Astrocyte of the hippocampus (primary cell): ENCODE results near the gene SMIM36.
"Not testable (repeated sequence)": the region's sequence is repeated elsewhere in the genome, so short reads cannot be mapped to it uniquely, and the experiment has no call there.

Experiments
- DNase-seq: peaks from one replicate; pipeline ENCODE4 v3.0.0; 2011; ENCODE audit warnings: low read depth, low spot score

Gene SMIM36

DNA sequence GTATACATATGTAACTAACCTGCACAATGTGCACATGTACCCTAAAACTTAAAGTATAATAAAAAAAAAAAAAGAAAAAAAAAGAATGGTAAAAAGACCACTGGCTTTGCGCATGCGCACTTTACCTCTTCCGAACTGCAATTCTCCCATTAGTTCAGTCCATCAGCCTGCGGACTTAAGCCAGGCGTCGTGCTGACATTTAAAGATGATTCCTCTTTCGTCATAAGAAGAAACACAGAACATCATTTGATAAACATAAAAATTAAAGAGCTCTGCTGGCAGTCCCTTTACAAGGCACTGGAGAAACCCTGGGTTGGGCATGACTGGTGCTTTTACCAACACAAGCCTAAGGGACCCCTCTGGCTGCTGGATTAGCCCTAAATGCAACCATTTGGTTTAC lies 3.6 kb downstream of the SMIM36 start:
- DNase-seq, result not testable (repeated sequence)

DNA sequence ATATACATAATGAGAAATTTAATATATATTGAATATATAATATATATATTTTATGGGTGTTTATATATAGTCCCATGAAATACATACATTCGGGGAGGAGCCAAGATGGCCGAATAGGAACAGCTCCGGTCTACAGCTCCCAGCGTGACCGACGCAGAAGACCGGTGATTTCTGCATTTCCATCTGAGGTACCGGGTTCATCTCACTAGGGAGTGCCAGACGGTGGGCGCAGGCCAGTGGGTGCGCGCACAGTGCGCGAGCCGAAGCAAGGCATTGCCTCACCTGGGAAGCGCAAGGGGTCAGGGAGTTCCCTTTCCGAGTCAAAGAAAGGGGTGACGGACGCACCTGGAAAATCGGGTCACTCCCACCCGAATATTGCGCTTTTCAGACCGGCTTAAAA lies 9.6 kb downstream of the SMIM36 start:
- DNase-seq, result not testable (repeated sequence)

DNA sequence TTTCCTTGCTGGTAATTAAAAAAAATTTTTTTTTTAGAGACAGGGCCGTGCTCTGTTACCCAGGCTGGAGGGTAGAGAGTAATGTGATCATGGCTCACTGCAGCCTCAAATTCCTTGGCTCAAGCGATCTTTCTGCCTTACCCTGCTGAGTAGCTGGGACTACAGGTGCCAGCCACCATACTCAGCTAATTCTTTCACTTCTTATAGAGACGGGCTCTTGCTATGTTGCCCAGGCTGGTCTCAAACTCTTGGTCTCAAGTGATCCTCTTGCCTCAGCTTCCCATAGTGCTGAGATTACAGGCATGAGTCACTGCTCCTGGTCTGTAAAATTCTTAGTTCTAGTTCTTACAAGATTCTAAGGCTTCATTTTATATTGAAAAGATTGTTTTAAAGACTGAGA lies 11.1 kb downstream of the SMIM36 start:
- no peak for DNase-seq

DNA sequence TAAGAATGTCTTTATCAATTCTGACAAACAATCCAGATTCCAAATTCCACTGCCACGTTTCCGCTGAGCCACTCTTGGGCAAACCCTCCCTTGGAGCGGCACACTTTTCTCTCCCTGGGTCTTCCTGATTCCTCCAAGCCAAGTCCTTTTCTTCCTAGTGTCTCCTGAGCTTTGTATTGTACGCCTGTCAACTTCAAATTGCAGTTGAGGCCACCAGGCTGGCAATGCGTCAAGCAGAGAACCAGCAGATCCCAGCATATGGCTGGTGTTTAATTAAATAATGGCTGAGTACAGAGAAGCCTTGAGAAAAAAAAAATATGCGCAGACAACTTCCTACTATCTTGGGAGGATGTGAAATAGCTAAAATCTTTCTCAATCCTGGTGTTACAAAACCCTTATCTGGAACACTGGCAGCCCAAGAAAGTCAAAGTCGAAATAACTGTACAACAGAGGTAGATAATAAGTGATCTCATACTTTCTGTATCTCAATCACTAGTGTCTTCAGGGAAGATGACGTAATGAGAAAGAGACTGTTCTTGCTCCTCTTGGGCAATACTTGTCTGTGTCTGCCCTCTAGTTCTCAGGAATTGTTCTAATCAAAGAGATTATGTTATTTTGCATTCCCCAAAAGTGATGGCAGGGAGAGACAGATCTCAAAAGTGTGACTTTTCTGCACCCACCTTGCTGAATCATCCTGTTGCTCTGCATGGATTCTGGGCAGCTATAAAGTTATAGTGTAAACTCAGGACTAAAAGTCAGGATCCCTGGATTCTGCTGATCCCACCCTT lies 15.0 kb downstream of the SMIM36 start:
- no peak for DNase-seq

DNA sequence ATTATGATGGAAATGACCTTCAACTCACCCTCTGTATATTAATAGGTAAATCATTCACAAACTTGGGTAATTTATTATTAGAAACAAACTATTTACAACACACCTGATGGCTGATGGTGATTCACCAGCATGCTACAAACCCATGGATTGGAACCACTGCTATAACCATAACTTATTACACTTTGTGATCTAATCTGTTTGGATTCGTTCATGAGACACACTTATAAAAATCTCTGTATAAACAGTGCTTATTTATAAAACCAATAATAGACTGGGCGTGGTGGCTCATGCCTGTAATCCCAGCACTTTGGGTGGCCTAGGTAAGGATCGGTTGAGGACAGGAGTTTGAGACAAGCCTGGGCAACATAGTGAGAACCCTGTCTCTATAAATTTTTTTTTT lies 16.0 kb downstream of the SMIM36 start:
- no peak for DNase-seq

DNA sequence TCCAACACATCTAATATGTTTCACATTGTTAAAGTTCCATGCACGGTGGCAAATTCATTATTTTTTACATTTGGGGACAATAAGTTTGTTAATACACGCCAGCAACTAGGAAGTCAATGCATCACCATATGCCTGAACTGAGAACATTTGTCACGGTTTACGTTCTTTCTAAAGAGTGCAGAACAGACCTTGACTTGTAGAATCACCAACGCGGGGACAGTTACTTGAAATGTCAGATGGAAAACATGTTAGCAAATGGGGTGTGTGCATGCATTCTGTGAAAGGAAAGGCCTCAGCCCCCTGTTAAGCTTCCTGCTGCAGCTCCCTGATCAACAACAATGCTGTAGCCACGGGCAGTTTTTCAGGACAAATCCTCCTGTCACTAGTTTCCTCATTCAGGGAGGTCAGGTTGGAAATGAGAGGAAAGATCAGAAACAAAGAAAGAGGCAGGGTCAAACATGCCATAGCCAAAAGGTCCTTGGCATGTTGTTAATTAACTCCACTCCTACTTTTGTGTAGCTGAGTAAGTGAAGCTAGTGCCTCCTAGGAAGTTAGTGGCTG lies 18.4 kb downstream of the SMIM36 start:
- DNase-seq, result no peak

DNA sequence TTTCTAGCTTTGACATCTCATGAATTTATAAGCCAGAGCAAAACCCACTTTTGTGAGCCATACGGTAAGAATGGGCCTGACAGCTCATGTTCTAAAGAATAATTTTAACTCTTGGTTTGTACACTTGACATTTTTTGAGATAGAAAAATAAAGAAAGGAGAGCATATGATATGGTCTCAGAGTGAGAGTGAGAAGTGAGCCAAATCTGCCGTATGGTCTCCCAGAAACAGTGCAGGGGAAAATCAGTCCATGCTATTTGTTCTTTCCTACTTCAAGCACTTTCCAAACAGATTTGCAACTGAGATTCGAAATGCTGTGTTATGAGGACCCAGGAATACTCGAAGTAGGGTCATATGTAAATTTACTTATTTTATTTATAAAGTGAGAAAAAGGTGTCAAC lies 20.9 kb downstream of the SMIM36 start:
- DNase-seq, result no peak

DNA sequence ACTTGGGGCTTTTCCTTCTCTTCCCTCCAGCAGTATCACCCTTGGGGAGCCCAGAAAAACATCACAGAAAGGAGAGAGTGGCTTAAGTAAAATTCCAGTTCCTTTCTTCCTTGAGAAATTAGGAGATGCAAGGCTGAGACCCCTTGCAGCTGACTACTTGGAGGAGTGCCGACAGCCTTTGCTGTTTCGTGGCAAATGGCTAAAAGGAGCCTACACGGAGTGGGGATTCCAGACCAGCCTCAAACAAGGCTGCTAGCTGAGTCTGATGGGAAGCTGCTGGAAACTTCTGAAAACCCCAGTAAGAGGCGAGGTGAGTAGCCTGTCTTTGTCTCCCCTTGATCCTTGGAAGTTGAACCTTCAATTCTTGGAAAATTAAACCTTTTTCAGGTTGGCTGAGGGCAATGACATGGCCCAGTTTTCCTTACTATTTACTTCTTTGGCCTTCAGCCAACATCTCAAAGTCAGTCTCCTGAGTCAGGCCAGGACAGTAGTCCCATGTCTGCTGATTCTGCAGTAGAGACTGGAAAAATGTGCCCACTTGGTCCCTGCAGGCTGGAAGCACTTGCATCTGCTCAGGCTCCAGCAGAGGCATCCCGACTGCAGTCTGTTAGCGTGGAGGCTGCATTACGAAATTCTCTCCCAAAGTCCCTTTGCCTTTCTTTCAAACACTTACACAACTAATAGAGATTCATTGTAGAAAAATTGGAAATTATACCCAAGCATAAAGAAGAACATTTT lies 23.4 kb downstream of the SMIM36 start:
- no peak for DNase-seq

DNA sequence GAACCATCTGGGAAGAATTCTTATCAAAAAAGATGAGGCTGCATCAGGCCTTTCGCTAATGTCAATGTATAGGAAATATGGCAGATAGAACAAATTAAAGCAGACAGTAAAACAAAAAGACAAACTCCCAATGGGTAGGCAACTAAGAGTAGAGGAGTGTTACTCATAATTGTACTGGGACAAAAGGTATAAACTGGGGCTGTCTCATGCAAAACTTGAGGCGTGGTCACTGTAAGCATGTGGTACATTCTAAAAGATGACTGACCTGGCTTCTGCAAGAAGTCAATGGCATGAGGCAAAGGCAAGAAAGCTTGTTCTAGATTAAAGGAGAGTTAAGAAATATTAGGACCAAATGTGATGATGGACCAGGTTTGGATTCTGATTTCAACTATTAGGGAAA lies 26.7 kb downstream of the SMIM36 start:
- no peak for DNase-seq

DNA sequence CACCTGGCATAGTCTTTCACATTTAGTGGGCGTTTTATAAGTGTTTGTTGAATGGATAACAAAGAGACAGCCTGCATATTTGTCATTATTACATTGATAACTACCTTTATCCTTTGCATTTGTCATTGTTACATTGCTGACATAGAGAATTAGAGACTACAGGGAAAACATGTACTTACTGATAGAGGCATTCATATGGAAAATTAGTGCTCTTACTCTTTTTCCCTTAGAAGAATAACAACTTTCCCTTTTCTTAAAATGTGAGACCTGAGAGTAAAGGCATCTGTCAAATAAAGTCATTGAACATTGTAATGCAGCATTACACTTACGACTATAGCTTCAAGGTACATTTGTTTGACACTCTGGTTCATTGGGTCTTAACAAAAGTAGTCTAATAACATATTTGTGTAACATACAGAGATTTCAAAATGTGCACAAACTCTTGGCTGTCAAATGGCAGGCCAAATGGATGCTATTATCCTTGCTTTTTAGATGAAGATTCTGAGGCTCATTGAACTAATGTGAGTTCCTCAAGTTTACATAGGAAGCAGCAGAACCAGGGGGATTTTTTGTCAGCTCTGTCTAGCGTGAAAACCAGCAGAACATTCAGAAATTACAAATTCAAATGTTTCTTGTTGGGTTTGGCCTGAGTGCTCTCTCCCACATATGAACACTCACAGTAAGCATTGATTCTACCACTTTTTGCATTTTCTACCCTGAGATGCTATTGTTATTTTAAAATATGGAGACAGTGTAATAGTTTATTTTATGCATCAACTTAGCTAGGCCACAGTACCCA lies 28.5 kb downstream of the SMIM36 start:
- no peak for DNase-seq

DNA sequence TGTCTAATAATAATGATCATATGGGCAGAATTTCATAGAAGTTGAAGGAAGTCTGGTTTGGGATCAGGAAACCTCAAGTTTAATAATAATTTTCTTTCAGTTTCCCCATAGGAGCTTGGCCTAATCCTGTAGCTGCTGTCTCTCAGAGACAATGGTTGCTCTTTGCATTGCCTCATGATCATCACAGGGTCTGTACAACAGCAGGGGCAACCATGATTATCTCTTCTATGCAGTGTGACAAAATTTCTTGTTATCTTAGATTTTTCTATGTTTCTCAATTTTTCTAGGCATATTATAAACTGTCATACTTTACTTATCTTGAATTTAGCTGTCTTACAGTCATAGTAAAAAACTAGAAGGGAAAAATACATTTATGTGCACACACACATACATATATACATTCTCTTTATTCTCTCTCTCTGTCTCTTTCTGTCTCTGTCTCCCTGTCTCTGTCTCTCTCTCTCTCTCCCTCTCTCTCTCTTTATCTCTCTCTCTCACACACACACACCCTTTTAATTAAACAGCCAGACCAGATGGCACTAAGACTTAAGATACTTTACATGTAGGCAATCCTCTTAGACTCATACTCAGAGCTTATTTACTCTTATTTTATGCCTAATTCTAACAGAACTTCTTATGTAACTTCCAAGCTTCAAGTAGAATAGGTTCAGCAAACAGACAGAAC lies 30.5 kb downstream of the SMIM36 start:
- DNase-seq, result no peak

DNA sequence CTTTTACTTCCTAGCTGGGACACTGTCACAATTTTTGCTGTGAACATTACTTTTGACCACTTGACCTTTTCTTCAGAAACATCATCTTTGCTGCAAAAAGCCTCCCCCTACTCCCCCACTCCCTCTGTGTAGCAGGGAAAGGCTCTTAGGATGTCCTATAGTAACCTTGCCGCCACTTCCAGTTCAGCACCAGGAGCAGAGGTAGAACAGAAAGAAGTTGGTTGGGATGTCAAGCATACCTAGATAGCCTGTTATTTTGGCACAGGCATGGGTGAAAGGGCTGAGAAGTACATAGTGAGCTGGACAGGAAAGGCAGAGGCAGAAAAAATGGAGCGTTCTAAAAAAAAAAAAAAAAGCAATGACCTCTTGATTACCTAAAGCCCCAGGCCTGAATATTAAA lies 31.3 kb downstream of the SMIM36 start:
- no peak for DNase-seq

DNA sequence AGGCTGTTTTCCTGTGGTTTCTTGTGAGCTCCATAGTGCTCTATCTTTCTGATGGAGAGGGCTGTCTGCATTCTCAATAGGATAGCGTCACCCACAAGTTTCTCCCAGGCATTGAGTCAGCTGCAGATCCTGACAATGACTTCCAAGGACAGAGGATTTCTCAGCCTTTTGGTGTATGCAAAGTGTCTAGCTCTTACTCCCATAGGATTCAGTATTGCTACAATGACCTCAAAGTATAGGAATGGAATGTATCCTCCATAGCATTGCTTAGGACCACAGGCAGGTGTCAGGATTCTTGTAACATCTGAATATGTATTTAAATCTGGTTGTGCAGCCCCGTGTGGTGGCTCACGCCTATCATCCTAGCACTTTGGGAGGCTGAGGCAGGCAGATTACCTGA lies 32.3 kb downstream of the SMIM36 start:
- no peak for DNase-seq

DNA sequence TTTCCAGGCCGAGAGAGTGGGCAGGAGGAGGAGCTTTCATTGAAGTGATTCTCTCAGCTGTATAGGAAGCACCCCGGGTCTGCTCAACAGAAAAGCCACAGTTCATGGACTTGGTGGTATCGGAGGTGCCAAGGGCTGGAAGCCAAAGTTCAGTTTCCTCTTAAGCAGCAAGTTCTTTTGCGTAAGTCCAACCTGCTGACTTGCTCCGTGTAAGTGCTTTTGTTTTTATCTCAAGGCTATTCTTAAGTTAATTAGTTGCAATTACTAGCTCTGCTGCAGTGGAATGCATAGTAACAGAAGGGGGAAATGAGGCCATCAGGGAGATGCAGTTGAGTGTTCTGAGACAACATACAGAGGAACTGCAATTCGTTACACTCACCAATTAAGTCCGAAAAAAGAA lies 44.6 kb downstream of the SMIM36 start:
- no peak for DNase-seq

DNA sequence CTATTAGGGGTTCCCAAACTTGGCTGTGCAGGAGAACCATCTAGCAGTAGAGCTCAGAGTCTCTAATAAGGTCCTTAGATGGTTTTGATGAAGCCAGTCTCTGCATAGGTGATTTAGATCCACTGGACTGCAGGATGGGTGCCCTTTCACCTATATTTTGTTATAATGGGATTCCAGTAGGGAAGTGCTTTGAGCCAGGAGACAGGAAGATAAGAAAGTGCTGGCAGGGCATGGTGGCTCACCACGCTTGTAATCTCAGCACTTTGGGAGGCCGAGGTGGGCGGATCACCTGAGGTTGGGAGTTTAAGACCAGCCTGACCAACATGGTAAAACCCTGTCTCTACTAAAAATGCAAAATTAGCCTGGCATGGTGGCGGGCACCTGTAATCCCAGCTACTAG lies 45.5 kb downstream of the SMIM36 start:
- DNase-seq, result not testable (repeated sequence)

DNA sequence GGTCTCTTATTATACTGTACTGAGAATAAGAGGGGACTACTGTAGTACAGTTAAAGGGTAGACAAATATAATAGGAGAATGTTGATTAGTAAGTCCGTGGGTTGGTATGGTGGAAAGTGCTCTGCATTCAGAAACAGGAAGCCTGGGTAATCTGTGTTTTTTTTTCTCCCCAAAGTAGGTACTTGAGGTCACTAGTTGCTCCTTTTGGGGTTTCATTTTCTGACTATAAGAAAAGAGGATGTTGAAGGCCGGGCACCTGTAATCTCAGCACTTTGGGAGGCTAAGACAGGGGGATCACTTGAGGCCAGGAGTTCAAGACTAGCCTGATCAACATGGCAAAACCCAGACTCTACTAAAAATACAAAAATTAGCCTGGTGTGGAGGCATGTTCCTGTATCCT lies 47.7 kb downstream of the SMIM36 start:
- DNase-seq, result no peak

DNA sequence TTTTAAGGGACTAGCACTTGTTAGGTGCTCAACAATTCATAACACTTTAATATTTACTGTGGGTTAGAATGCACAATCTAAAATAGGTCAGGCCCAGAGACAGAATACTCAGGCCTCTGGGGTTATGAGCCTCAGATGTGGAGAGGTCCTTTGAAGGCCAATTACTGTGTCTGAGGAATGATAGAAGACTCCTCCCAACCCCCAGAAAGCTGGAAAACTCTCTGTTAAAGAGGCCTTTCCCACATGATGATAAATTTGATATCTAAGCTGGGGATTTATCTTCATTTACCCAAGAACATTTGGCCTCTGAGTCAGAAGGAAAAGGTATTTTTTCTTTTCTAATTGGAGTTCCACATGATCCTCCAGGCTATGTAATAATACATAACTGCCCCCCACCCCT lies 48.5 kb downstream of the SMIM36 start:
- DNase-seq, result no peak

DNA sequence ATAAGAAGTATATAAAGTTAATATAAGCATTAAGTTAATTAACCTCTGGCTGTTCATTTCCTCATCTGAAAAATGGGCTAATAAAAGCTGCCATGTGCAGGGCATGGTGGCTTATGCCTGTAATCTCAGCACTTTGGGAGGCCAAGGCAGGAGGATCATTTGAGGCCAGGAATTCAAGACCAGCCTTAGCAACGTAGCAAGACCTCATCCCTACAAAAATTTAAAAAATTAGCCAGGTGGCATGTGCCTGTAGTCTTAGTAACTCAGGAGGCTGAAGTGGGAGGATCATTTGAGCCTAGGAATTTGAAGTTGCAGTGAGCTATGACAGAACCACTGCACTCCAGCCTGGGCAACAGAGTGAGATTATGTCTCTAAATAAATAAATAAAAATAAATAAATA lies 49.0 kb downstream of the SMIM36 start:
- no peak for DNase-seq

DNA sequence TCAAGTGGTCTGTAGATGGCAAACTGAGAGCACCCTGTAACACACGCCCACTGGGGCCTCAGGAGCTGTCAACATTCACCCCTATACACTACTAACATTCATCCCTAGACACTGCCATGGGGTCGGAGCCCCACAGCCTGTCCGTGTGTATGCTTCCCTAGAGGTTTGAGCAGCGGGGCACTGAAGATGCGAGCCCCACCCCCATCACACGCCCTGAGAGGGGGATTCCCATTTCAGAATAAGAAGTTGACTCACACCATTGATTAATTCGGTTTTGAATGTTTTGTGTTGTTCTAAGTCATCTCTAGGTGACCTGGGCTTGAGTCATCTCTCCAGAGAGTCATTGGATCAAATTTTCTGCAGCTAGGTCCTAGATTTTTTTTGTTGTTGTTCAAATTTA lies 52.3 kb downstream of the SMIM36 start:
- DNase-seq, result peak; percentile 56

DNA sequence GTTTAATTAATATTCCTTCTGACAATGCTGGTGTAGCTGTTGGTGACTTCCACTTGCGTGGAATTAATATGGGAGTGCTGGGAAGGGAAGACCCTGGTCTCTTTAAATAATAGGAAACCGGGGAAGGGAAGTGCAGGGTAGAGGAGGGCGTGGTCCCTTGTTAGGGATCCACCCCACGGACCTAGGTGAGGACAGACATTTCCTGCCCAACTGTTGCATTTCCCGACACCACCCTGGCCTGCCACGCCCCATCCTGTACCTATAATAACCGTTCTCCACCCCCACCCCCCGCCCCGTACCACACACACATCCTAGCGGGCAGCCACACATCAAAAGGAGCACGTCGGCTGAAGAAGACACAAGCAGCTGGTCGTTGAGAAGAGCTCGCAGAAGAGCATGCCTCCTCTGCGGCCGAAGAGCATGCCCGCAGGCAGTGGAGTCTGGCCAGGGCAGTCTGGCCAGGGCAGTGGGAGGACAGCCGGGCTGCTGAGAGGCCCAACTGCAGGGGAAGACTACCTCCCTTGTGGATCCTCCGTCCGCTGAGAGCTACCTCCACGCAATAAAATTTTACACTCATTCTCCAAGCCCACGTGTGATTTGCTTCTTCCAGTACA lies 52.9 kb downstream of the SMIM36 start:
- DNase-seq, result no peak
